Measurements from ENCODE around the gene BZW1.
A peak's percentile ranks its signal among the peaks of the same experiment; 100 is the strongest.

Gene BZW1

DNA sequence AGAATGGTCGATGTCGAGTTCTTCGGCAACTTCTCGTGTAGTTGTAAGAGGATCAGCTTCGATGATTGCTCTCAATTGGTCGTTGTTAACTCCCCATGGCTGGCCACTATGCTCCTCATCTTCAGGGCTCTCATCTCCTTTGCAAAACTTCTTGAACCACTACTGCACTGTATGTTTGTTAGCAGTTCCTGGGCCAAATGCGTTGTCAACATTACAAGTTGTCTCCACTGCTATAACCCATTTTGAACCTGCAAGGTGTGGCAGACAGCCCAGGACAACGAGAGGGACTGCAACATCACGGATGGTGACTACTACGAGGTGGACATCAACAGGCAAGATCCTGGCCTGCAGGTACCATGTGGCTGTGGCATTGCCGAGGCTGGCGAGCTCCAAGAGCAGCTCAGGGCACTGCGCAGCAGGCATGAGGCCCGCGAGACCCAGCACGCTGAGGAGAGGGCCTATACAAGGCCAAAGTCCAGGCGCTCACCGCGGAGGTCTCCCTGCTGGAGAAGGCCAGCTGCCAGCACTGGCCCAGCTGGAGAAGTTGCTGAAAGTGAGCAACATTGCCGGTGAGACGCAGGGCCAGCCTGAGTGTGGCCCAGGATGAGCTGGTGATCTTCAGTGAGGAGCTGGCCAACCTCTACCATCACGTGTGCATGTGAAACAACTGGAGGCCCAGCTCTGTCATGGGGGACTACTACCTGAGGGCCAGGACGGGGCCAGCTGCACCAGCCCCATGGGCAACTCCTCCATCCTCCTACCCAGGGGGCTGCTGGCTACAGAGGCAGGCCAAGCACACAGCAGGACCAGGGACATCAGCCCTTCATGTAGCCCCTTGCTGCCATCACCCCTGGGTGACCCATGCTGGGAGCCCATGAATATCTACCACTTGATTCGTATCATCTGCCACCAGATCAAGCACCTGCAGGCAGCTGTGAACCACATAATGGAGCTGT is 32.6 kb downstream of the BZW1 start:
- no peak for DNase-seq

DNA sequence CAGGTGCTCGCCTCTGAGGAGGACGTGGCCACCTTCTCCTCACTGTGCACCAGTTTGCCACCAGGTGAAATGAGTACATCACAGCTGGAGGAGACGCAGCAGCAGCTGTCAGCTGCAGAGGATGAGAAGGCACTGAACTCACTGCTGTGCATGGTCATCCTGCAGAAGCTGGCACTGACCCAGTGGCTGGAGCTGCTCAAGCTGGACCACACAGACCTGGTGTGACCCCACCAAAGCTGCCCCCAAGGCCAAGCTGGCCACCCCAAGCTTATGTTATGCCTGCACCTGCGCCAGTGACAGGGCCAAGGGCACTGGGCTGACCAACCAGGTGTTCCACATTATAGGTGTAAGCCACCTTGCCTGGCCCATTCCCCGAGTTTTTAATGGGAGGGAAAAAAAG is 33.5 kb downstream of the BZW1 start:
- DNase-seq = no peak

DNA sequence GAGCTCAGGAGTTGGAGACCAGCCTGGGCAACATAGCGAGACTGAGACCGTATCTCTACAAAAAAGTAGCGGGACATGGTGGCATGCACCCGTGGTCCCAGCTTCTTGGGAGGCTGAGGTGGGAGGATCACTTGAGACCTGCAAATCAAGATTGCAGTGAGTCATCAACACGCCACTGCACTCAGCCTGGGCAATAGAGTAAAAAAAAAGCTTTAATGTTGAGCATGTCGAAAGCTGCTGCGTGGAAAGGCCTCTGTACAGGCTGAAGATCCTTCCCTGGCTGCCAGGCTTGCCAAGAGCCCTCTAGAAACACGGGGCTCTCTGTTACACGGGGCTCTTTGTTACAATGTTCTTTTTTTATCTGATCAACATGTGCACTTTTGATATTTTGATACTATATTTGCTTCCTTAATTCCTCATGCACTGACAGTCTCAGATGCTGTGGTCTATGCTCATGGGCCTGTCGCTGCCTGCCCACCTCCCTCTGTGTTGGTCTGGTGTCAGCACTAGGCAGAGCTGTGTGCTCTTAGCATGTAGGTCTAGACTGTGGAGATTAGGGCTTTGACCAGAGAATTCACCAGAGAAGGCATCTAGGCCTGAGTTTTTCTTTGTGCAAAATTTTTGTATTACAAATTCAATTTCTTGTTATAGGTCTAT is 34.1 kb downstream of the BZW1 start:
- DNase-seq = no peak

DNA sequence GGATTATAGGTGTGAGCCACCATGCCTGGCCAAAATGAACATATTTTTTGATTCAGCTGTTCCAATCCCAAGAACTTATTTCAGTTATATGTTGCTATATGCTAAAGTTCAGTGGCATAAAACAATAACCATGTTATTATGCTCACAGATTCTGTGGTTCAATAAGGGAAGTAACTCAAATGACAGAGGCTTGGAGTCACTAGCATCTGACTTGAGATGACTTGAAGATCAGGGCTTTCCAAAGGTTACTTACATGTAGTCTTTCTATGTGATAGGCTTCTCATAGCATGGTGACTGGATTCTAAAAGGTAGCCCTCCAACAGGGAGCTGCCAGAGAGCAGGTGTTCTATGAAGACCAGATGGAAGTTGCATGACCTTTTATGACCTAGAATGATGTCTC is 35.6 kb downstream of the BZW1 start:
- no peak for DNase-seq

DNA sequence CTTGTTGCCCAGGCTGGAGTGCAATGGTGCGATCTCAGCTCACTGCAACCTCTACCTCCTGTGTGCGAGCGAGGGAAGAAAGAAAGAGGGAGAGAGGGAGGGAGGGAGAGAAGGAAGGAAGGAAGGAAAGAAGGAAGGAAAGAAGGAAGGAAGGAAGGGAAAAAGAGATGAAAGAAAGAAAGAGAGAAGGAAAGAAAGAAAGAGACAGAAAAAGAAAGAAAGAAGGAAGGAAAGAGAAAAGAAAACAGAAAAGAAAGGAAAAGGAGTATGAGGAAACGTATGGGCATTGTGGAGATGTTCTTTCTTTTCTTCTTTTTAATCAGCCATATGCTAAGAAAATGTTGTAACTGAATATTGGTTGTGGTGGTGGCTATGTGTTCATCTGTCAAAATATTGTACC is 36.2 kb downstream of the BZW1 start:
- no peak for DNase-seq

DNA sequence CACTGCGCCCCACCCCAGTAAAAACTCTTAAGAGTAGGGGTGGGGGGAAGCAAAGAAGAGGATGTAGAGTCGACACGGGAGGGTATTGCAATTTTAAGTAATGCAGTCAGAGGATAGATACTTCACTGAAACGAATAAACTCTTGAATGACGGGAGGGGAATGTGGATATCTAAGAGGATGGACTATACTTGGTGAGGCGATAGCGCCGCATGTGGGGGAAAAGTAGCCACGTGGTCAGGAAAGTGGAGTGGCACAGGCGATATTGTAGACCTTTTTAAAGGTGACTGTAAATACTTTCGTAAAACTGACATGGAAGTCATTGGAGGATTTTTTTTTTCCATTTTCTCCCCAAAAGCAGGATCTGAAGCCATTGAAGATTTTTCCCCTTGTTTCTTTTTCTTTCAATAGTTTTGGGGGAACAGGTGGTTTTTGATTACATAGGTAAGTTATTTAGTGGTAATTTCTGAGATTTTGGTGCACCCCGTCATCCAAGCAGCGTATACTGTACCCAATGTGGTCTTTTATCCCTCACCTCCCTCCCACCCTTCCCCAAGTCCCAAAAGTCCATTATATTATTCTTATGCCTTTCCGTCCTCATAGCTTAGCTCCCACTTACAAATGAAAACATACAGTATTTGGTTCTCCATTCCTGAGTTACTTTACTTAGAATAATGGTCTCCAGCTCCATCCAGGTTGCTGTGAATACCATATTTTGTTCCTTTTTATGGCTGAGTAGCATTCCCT is 39.0 kb downstream of the BZW1 start:
- no peak for DNase-seq

DNA sequence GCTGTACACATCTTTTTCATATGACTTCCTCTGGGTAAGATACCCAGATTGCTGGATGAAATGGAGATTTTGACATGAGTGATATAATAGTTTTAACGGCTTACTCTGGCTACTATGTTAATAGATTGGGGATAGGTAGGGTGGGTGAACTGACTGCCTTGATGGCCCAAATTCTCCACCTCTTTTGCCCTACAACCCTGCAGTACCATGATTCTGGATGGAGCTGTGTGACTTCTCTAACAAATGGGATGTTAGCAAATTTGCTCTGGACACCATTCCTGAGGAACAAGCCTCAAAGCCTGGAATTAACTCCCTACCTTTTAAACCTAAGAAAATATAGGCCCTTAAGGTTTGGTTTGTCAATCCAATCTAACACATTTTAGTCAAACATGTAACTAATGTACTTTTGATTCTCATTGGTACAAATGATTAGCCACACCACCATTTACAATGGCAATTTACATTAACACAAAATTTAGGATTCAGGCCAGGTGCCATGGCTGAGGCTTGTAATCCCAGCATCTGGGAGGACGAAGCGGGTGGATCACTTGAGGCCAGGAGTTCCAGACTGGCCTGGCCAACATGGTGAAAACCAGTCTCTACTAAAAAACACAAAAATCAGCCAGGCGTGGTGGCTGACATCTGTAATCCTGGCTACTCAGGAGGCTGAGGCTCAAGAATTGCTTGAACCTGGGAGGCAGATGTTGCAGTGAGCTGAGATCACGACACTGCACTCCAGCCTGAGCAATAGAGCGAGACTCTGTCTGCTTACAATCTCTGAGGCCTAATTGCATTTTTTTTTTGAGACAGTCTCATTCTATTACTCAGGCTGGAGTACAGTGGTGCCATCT is 39.9 kb downstream of the BZW1 start:
- no peak for DNase-seq

DNA sequence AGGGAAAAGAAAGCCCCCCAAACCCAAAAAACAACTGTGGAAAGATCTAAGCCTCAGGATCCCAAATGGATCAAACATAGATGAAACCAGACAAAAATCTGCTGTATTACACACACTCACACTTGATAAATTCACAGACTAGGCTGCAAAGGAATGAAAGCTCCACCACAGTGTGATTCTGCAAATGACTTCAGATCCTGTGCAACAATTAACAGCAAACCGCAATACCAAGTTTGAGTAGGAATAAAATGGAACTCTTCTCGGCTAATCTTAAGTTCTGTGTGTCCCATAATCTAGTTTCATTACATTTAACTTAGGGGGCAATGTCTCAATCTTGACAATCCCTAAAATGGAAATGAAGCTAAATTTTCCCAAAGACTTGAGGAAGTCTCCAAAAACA is 40.9 kb downstream of the BZW1 start:
- no peak for DNase-seq

DNA sequence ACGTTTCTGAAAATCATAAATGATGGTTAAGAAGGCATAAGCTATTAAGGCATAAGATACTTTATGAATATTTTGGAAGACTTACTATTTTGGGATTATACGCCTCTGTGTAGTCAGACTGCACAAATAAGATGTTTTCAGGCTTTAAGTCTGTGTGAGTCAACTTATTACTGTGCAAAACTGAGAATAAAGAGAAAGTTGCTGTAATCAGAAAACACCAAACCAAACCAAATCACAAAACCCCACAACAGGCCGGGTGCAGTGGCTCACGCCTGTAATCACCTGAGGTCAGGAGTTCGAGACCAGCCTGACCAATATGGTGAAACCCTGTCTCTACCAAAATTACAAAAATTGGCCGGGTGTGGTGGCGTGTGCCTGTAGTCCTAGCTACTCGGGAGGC is 45.1 kb downstream of the BZW1 start:
- no peak for DNase-seq

DNA sequence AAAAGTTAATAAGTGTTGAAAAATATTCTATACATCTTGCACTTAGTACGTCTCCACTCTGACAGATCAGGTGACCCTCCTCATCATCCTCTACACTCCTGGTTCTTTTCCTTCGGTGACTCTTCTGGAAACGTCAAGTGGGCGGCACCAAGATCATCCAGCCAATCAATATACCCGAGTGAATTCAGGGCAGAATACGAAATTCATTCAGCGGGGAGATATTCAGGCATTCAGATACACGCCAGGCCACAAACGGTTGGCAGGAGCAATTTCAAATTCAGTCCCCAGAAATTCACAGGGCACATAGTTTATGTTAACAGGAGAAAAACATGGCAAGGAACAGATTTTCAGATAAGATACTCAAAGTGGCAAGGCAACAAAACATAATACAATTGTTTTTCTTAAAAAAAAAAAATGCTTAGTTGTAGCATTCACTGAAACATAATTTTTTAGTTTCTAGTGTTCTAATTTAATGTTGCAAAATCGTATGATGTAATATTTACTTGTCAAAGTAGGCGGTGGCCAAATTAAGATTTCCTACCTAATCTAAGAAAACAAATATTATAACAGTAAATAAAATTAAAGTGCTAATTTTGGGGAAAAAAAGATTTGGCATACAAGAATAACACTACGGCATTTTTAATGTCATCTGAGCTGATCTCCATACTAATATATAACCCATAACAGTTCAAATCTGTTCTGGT is 48.5 kb downstream of the BZW1 start:
- DNase-seq = peak; percentile 52

DNA sequence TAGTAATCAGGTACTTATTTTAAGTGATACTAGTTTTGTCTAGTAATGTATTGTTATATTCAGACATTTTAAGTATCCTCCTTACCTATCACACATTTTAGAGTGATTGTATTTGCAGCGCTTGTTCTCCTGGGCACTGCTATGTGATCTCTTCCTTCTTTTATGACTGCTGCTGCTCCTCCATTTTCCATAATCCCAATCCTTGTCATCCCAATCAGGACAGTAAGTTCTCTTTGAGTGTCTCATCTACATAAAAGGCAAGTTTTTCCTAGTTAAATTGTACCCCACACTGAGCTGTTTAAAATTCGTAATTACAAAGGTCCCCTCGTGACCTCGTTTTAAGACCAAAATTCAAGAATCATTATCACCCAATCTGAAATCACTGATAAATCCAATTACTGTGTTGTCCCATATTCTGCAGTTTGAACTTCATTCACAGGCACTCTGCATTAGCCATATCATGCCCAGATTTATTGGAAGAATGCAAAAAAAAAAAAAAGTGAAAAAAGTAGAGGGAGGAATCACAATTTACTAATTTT is 50.0 kb downstream of the BZW1 start:
- DNase-seq = no peak

DNA sequence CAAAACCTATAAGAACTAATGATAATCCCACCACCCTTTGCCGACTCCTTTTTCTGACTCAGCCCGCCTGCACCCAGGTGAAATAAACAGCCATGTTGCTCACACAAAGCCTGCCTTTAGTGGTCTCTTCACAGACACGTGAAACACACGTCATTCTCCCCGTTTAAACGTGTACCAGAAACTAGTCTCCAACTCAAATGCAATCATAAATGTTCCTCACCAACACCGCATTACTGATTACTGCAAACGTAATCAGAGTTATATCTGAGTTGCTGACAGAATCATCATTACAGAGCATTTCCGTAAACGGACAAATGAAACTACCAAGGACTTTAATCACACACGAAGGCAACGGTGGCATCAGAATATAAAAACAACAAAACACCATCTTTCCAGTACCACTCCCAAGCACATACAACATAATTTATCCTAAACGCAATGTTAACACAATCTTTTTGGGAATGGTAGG is 50.9 kb downstream of the BZW1 start:
- DNase-seq = peak; percentile 73

DNA sequence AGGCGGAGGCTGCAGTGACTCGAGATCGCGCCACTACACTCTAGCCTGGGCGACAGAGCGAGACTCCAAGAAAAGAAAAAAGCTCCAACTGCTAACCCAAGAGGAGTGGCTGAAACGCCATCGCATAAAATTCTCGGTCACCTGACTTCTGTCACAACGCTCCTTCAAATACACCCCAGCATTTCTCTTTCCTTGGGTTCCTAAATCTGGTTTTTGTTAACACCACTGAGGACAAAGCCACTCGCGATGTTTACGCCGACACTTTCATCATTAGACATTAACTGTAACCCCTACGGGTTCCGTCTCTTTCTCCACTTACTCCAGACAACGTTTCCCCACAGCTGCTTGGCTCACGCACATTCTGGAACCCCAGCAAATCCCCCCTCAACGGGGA is 52.1 kb downstream of the BZW1 start:
- DNase-seq = peak; percentile 35

DNA sequence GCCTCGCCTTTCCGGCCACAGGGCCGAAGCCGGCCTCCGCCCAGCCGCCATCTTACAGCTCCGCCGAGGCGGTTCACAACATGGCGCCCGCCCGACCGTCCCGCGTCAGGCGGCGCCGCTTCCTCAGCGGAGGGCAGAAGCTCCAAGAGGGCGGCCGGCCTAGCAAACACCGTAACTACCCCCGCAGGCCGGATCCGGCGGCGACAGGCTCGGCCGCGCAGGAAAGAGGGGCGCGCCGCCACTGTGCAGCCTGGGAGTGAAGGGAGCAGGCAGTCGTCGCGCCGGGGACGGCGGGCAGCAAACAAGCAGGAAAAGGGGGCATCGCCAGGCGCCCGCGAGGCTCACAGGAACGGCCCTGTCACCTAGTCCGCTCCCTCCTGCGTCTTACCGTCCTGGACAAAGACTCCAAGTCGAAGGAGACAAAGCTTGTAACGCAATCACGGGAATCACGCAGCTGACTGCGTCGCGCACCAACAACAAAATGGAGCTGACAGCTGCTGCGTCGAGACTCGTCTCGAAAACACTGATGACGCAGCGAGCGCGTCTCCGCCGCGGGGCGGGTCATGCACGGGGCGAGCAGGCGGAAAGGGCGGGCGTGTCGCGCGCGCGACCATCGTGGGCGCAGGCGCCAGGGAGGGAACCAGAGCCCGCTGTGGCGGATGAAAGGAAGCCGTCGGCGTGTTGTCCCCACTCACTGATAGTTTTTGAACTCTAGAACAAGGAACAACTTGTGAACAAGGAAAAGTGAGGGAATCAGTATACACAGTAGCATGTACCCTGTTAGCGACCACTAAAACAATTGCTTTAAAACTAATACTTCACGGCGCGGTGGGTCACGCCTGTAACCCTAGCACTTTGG is 52.7 kb downstream of the BZW1 start, which contains the start of gene CLK1:
Gene CLK1, minus strand, starts transcription at position 483 of the 859 bp plus-strand sequence. CDS start 2,796 bp downstream, outside the sequence.
- DNase-seq = peak; percentile 99

DNA sequence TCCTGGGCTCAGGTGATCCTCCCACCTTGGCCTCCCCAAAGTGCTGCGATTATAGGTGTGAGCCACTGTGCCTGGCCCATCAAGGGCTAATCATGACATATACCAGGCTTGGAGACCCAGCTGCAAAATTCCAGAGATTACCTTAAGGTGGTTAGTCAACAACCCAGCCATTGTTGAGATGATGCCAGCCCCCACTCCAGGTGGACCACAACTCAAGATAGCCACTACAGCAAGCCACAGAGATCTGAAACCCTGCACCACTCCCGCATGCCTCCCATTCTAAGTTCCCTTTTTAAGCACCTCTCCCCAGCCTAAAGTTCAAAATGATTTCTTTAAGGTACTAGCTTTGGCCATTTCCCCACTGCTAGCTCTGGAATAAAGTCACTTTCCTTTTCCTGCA is 57.3 kb downstream of the BZW1 start:
- no peak for DNase-seq

DNA sequence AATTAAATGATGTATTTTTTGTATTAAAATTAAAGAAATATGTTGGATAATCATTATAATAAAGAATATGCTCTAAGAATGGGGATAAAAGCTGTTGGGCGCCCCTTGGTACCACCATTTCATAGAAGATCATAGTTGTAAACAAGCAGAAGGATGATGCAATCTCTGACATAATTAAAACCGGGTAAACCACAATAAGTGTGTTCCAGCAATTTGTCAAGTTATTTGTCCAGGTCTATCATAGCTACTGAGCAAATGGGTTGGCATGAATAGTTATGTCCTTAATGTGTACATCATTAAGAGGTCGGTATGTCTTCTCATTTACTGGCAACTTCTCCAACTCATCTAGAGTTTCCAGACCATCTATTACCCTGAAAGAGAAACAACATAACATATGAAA is 59.4 kb downstream of the BZW1 start:
- no peak for DNase-seq

DNA sequence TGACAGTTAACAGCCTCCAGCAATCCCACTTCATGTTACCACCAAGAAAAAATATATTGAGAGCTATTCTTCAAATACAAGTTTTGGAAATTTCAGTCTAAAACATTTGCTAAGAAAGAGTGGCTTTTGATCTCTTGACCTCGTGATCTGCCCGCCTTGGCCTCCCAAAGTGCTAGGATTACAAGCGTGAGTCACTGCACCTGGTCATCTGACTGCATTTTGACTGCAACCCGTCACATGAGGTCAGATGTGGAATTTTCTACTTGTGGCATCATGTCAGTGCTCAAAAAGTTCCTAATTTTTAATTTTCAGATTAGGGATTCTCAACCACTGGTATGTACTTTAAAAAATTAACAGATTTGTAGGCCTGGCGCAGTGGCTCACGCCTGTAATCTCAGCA is 61.9 kb downstream of the BZW1 start:
- DNase-seq = no peak
